HepG2 (cell line): ENCODE results near the gene SLC38A8.

Source experiments
- E2F5 ChIP-seq: sonication (generic); formaldehyde crosslinking; conservative IDR thresholded peaks from 2 replicates; pipeline ENCODE4 v1.4.0; 2020; ENCODE audit warnings: missing genetic modification reagents
- NONO ChIP-seq, 2 experiments: fragments of 450-650 bp in 1 of 2; sonication (generic) in 1 of 2; formaldehyde crosslinking in 1 of 2; IDR thresholded peaks in 1 of 2; conservative IDR thresholded peaks in 1 of 2; 2 replicates each; pipeline versions ENCODE4 v1.6.1 to v1.8.0; 2017 to 2022; ENCODE audit warnings: mild to moderate bottlenecking in 1 of 2, missing genetic modification reagents in 1 of 2, moderate library complexity in 1 of 2
- ZBTB8A ChIP-seq: sonication (generic); formaldehyde crosslinking; IDR thresholded peaks from 2 replicates; pipeline ENCODE4 v1.4.0; 2020; ENCODE audit warnings: mild to moderate bottlenecking, low read depth, missing genetic modification reagents, borderline replicate concordance

- TF ChIP-seq ZBTB8A (CRISPR knock-in tag) = no peak
- no peak for TF ChIP-seq E2F5 (CRISPR knock-in tag)
- no peak for TF ChIP-seq NONO (IDR thresholded peaks at IDR 0.05)
- TF ChIP-seq NONO (CRISPR knock-in tag; conservative IDR thresholded peaks at IDR 0.05) = no peak
Observed at GRCh38 chr16:83971165-83972130, 71.1 kb downstream of the SLC38A8 start.
